HG03196 (cell line): ENCODE data around the gene INAFM1.

Experiments used
- ATAC-seq: cut with Tn5 transposase; IDR thresholded peaks from one replicate; pipeline ENCODE4 v1.9.1; 2021; ENCODE audit not compliant: unreplicated experiment

Gene INAFM1

GRCh38 chr19:47309608-47310007 is 34.9 kb downstream of the INAFM1 start, which contains the start of gene C5AR1:
TSS of gene C5AR1 (plus strand) at chr19:47309861. CDS start at chr19:47309896, 35 bp downstream.
- no peak for ATAC-seq

GRCh38 chr19:47310323-47310722 is 35.6 kb downstream of the INAFM1 start:
- no peak for ATAC-seq

- ATAC-seq: no peak
These were observed 36.1 kb downstream of the INAFM1 start for GRCh38 chr19:47310819-47311218.

DNA sequence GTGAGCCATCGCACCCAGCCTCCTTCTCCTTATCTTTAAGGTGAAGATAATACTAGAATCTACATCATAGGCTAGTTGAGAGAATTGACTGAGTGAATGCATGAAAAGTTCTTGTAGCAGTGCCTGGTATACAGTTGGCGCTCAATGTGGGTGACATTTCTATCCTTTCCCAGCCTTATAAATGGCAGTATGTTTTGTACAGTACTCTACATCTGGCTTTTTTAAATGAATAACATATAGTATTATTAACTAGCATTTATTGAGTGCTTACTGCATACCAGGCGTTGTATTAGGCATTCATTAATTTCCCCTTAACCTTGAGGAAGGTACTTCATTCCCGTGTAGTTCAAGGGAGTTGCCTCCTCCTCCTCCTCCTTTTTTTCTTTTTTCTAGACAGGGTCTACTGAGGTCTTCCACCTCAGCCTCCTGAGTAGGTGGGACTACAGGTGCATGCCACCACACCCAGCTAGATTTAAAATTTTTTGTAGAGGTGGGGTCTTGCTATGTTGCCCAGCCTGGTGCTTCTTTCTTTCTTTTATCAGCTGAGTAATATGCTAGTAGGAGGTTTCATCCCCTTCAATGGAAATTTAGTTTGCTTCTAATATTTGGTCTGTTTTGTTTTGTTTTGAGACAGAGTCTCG is 37.8 kb downstream of the INAFM1 start:
- no peak for ATAC-seq

DNA sequence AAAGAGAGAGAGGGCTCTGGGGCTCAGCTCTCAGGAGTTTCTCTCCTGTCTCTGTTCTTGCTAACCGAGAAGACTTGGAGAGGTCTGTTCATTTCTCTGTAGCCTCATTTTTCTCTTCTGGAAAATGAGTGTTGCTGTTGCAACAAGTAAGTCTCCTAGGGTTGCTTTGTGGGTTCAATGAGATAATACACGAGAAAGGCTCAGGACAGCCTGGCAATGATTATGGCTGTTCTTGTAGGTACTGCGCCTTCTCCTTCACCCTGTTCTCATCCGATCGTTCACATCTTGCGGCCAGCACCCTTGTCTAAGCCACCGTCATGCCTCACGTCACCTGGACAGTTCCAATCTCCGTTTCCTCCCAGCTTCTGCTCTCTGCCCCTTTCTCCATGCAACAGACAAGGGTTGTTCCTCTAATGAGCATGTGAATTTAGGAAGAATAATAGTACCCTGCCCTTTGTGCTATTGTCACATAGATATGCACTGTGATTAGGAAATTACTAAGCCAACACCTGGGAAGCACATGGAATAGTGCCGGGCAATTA is 39.1 kb downstream of the INAFM1 start:
- no peak for ATAC-seq

DNA sequence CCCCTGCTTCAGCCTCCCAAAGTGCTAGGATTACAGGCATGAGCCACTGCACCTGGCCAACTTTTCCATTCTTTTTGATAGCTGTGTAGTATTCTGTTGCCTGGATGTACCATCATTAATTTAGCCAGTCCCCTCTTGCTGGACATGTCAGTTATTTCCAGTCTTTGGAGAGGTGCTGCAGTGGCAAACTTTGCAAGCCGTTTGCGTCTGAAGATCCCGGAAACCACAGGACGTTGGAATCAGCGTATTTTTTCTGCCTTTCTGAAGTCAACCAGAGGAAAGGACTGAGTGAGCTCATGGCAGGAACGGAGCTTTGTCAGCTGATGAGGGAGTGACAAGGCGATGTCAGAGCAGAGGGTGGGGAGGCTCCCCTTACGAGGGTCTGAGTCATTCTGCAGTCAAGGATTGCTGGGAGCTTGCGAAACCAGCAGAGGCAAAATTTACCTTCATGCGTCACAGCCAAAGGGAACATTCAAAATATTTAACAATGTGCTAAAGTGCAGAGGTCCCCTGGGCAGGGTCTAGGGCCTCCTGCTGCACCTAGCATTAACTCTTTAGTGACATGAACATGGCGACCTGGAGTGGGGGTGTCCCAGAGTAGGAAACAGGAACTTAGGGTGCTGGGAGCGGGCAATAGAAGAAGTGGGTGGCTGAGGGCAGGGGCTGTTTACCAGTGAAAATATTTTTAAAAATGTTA is 40.6 kb downstream of the INAFM1 start:
- no peak for ATAC-seq

GRCh38 chr19:47316513-47316912 is 41.8 kb downstream of the INAFM1 start:
- ATAC-seq: no peak

DNA sequence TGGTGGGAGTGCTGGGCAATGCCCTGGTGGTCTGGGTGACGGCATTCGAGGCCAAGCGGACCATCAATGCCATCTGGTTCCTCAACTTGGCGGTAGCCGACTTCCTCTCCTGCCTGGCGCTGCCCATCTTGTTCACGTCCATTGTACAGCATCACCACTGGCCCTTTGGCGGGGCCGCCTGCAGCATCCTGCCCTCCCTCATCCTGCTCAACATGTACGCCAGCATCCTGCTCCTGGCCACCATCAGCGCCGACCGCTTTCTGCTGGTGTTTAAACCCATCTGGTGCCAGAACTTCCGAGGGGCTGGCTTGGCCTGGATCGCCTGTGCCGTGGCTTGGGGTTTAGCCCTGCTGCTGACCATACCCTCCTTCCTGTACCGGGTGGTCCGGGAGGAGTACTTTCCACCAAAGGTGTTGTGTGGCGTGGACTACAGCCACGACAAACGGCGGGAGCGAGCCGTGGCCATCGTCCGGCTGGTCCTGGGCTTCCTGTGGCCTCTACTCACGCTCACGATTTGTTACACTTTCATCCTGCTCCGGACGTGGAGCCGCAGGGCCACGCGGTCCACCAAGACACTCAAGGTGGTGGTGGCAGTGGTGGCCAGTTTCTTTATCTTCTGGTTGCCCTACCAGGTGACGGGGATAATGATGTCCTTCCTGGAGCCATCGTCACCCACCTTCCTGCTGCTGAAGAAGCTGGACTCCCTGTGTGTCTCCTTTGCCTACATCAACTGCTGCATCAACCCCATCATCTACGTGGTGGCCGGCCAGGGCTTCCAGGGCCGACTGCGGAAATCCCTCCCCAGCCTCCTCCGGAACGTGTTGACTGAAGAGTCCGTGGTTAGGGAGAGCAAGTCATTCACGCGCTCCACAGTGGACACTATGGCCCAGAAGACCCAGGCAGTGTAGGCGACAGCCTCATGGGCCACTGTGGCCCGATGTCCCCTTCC is 45.5 kb downstream of the INAFM1 start:
- ATAC-seq: no peak

DNA sequence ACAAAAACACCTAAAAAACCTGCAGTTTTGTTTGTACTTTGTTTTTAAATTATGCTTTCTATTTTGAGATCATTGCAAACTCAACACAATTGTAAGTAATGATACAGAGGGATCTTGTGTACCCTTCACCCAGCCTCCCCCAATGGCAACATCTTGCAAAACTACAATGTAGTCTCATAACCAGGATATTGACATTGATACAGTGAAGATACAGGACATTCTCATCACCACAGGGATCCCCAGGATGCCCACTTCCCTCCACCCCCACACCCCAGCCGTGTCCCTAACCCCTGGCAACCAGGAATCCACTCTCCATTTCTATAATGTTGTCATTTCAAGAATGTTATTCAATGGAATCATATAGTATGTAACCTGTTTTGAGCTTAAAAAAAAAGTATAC is 46.9 kb downstream of the INAFM1 start:
- no peak for ATAC-seq

DNA sequence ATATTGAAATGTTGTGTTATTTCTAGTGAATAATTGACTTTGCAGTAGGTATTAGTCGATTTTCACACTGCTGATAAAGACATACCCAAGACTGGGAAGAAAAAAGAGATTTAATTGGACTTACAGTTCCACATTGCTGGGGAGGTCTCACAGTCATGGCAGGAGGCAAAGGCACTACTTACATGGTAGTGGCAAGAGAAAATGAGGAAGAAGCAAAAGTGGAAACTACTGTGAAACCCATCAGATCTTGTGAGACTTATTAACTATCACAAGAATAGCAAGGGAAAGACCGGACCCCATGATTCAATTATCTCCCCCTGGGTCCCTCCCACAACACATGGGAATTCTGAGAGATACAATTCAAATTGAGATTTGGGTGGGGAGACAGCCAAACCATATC is 47.4 kb downstream of the INAFM1 start:
- no peak for ATAC-seq

DNA sequence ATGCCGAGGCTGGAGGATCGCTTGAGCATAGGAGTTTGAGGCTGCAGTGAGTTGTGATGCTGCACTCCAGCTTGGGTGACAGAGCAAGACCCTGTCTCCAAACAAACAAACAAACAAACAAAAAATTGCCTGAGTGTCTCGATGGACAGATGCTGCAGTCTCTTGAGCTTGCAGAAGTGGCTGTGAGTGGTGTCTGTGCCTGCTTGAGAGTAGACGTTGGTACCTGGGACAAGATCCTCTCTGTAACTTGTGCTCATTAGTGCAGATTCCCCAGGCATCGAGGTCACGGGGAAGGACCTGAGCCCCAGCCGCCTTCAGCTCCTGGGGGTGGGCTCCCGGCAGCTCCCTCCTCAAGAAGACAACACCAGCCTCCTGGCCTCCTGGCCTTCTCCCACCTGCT is 48.7 kb downstream of the INAFM1 start:
- ATAC-seq: no peak

GRCh38 chr19:47323872-47324271 is 49.2 kb downstream of the INAFM1 start:
- ATAC-seq: no peak

DNA sequence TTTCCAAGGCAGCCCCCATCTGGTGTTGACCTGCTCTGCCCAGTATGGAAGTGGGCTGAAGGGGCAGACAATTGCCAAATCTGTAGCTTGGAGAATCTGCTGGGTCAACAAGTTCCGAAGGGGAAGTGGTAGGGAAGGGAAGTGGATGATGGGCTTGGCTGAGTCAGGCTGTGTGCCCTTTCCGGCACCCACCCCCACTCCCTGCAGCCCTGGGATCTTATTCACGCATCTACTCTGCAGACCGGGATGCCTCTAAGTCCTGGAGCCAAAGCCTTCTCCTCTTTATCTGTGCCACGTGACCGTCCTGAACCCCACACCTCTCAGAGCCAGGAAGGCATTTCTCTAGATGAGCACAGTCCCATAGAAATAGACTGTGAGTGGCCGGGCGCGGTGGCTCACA is 49.8 kb downstream of the INAFM1 start:
- ATAC-seq: no peak
